Thyroid gland (tissue), 4 donors: ENCODE results near the gene ATRIP.

Experiments used
- CTCF ChIP-seq, 6 experiments: fragments of 200-600 bp in 3 of 6; fragments of 450-650 bp in 3 of 6; sonication (generic) in 3 of 6; IDR thresholded peaks; one replicate each; pipeline ENCODE4 v1.5.1; 2016 to 2019; ENCODE audit warnings: antibody characterized with exemption in 6 of 6, mild to moderate bottlenecking in 2 of 6, inconsistent platforms in 1 of 6, moderate library complexity in 1 of 6
- POLR2A ChIP-seq, 2 donors: fragments of 450-650 bp; IDR thresholded peaks; one replicate each; pipeline ENCODE4 v1.6.1; 2017; ENCODE audit warnings: antibody characterized with exemption in 2 of 2, mild to moderate bottlenecking in 2 of 2, moderate library complexity in 1 of 2

- TF ChIP-seq CTCF (IDR thresholded peaks at IDR 0.05) (no peak), POLR2A (IDR thresholded peaks at IDR 0.05) (no peak)
Observed at GRCh38 chr3:48411606-48412374, 34.7 kb upstream of the ATRIP start.
